ENCODE data around the gene SLC39A13.

Gene SLC39A13

GRCh38 chr11:47433157-47433556, 24.8 kb downstream of the SLC39A13 start:
- no peak for DNase-seq

GRCh38 chr11:47434011-47434786, 25.8 kb downstream of the SLC39A13 start:
- no peak for DNase-seq

GRCh38 chr11:47435687-47436086, 27.3 kb downstream of the SLC39A13 start:
- DNase-seq: no peak

GRCh38 chr11:47436726-47437125, 28.3 kb downstream of the SLC39A13 start:
- no peak for DNase-seq

DNA sequence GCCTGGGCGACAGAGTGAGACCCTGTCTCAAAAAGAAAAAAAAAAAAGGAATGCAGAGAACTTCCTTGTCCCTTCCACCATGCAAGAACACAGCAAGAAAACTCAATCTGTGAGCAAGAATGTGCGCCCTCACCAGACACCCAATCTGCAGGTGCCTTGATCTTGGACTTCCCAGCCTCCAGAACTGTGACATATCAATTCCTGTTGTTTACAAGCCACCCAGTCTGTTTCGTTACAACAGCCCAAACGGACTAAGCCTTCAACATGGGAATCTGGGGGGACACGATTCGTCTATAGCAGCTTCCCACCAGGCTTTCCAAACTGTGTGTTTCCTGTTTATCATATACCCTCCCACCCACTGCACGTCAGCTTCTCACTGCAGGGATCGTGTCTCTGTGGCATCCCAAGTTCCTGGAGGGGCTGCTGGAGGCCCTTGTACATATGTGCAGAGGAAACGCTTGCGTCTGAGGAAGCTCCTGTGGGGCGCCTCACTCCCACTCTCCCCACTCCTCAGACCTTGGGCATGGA, 28.9 kb downstream of the SLC39A13 start:
- DNase-seq: no peak

GRCh38 chr11:47437746-47438418, 29.5 kb downstream of the SLC39A13 start:
- no peak for DNase-seq

DNA sequence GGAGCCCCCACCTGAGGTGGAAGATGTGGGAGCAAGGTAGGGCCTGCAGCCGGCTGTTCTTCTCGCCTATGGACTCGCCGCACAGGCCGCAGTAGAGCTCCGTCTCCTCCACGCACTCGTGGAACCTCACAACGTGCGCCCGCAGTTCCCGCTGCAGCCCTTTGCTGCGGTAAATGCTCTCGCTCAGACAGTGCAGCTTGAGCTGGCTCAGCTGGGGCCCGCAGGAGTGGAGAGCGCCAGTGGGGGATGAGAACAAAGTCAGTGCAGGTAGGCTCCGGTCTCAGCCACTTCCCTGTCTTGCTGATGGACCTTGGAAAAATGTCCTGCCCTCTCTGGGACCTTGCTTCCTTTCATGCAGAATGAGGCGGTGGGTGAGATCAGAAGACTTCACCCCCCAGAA, 30.3 kb downstream of the SLC39A13 start:
- no peak for DNase-seq

DNA sequence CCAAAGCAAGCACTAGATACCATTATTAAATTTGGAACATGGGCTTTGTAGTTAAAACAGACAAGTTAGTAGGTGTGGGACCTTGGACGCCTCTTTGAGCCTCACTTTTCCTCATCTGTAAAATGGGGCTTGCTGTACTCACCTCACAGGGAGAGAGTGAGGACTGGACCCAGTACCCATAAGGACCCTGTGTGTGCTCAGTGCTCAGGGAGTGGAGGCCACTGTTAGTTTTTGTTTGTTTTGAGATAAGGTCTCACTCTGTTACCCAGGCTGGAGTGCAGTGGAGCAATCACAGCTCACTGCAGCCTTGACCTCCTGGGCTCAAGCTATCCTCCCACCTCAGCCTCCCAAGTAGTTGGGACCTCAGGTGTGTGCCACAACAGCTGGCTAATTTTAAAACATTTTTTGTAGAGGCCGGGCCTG, 31.7 kb downstream of the SLC39A13 start:
- DNase-seq: no peak

- no peak for DNase-seq
These were observed 33.0 kb downstream of the SLC39A13 start for GRCh38 chr11:47441421-47441820.

- no peak for DNase-seq
These were observed 34.1 kb downstream of the SLC39A13 start for GRCh38 chr11:47442514-47442913.

GRCh38 chr11:47443028-47443700, 34.8 kb downstream of the SLC39A13 start:
- no peak for DNase-seq

- no peak for DNase-seq
These were observed 35.4 kb downstream of the SLC39A13 start for GRCh38 chr11:47443817-47444216.

DNA sequence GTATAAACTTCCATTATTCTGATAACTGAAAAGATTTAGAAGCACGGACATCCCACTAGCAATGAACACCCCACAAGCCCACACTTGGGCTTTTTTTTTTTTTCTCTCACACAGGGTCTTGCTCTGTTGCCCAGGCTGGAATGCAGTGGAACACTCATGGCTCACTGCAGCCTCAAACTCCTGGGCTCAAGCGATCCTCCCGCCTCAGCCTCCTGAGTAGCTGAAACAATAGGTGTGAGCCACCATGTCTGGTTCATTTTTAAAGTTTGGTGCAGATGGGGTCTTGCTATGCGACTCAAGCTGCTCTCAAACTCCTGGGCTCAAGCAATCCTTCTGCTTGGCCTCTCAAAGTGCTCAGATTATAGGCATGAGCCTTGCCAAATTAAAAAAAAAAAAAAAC, 37.5 kb downstream of the SLC39A13 start:
- DNase-seq: no peak

DNA sequence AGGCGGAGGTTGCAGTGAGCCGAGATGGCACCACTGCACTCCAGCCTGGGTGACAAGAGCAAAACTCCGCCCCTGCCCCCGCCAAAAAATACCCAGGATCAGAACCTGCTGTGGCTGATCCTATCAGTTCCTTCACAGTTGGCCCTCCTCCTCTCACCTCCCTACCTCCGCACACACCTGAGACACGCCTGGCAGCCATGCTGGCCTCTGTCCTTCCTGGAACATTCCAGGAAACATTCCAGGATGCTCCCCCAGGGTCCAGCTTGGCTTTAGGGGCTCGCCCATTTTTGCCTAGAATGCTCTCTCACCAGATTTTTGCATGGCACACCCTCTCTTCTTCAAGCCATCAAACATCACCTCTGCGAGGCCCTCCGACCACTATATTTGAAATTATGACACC, 38.4 kb downstream of the SLC39A13 start:
- DNase-seq: no peak

GRCh38 chr11:47447906-47448305, 39.5 kb downstream of the SLC39A13 start:
- DNase-seq: no peak

DNA sequence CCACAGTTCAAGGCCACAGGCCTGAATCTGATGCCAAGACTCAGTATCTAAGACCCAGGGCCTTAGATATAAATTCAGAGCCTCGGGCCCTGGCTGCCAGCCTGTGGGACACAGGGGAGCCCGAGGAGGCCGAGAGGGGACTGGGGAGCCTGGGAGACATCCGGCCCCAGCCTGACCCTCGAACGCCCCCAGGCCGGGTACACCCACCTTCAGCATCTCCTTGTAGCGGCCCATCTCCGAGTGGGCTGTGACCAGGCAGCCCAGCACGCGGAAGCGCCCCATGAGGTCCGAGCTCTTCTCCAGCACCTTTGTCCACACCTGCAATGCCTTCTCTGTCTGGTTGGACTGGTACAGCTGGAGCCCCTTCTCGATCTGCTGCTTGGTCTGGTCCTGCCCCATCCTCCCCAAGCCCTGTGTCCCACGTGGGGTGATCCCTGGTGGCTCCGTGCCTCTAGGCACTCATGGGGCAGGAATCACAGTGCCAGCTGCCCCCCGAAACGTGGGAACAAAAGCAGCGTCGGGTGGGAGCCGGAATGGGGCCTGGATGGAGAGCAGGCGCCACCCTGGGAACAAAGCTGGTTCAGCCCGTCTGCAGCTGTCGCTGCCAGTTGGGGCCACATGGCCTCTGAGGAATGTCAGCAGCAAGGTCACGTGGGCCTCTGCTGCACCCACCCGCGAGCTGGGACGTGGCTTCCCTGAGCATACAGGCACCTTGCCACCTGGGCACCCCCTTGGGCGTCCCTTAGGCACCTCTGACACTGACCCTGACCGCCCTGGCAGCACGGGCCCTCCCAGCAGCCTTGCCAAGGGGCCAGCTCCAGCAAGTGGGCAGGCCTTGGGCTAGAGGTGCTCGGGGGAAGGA, 40.4 kb downstream of the SLC39A13 start, which contains the start of gene RAPSN:
Gene RAPSN, minus strand, starts transcription at position 571 of the 862 bp plus-strand sequence. Its CDS starts 172 bp downstream, at position 399.
- no peak for DNase-seq

DNA sequence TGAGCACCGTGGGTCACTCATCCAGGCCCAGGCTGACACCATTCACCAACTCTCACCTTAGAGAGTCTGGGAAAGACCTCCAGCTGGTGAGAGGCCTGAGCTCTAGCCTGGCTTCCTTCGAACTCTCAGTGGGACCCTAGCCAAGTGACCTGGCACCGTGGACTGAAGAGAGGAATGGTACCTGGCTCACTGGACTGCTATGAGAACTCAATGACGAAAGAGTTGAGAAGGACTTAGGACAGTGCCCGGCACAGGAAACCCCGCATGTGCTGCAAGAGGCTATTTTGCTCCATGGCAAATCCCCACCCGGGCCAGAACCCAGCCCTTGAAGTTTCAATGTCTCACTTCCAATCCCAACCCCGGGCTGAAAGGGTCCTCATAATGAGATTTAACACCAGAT, 41.2 kb downstream of the SLC39A13 start:
- no peak for DNase-seq

GRCh38 chr11:47451436-47451835, 43.0 kb downstream of the SLC39A13 start:
- no peak for DNase-seq

- DNase-seq: no peak
These were observed 43.6 kb downstream of the SLC39A13 start for GRCh38 chr11:47451990-47452389.

- DNase-seq: no peak
These were observed 45.0 kb downstream of the SLC39A13 start for GRCh38 chr11:47453365-47453764.

- peak; percentile 16 for DNase-seq
These were observed 45.9 kb downstream of the SLC39A13 start for GRCh38 chr11:47454258-47454671.

GRCh38 chr11:47460571-47461235, 52.3 kb downstream of the SLC39A13 start:
- DNase-seq: no peak

Data from NCI-H524 treated with DMSO at 0.1 percent for 48 hours (cell line).